CD4-positive, CD25-positive, alpha-beta regulatory T cell (primary cell): ENCODE data around the gene FAM200B. TPM values are rescaled to one million over a fixed set of nuclear protein-coding genes. Genes with fewer than 3 reads are reported as not detected.

Experiments used
- ATAC-seq, 2 donors: fragments of 150-1000 bp; cut with Tn5 transposase; one replicate each; pipeline ENCODE4 v1.10.0; 2021; ENCODE audit warnings: low read depth in 2 of 2, moderate number of reproducible peaks in 2 of 2, moderate library complexity in 1 of 2
- DNase-seq, 3 donors: peaks; one replicate each; pipeline versions ENCODE4 v3.0.0 to v3.0.0-alpha.2; 2012 to 2022; ENCODE audit warnings: mixed read lengths in 1 of 3
- H3K27ac ChIP-seq: one replicate; pipeline ENCODE4 v1.7.0; 2013; ENCODE audit warnings: mild to moderate bottlenecking, low read length; ENCODE audit not compliant: insufficient read depth, poor library complexity, severe bottlenecking
- H3K27me3 ChIP-seq: one replicate; pipeline ENCODE4 v1.7.0; 2013; ENCODE audit warnings: low read length; ENCODE audit not compliant: control insufficient read depth, insufficient read depth
- H3K36me3 ChIP-seq: one replicate; pipeline ENCODE4 v1.7.0; 2013; ENCODE audit warnings: mild to moderate bottlenecking, low read length, moderate library complexity; ENCODE audit not compliant: control insufficient read depth, insufficient read depth
- H3K4me1 ChIP-seq: 2 replicates; pipeline ENCODE4 v1.7.0; 2013; ENCODE audit warnings: mild to moderate bottlenecking, low read length; ENCODE audit not compliant: insufficient read depth, control insufficient read depth, poor library complexity, severe bottlenecking
- H3K4me3 ChIP-seq: one replicate; pipeline ENCODE4 v1.7.0; 2013; ENCODE audit warnings: low read depth, mild to moderate bottlenecking, low read length, moderate library complexity
- H3K9me3 ChIP-seq, 2 experiments: 1 replicate in 1 of 2; 2 replicates in 1 of 2; pipeline ENCODE4 v1.7.0; 2013; ENCODE audit warnings: low read length in 2 of 2, mild to moderate bottlenecking in 1 of 2, moderate library complexity in 1 of 2; ENCODE audit not compliant: control insufficient read depth in 2 of 2
- H3K27ac Mint-ChIP-seq, 3 donors: one replicate each; pipeline ENCODE4 v1.8.0; 2020 to 2022; ENCODE audit warnings: mild to moderate bottlenecking in 3 of 3, mixed read lengths in 3 of 3, moderate library complexity in 2 of 3
- H3K27me3 Mint-ChIP-seq: one replicate; pipeline ENCODE4 v1.8.0; 2022; ENCODE audit warnings: mild to moderate bottlenecking, mixed read lengths
- H3K36me3 Mint-ChIP-seq: one replicate; pipeline ENCODE4 v1.8.0; 2020; ENCODE audit warnings: mixed read lengths
- H3K4me1 Mint-ChIP-seq, 4 donors: one replicate each; pipeline ENCODE4 v1.8.0; 2020 to 2022; ENCODE audit warnings: mixed read lengths in 4 of 4, mild to moderate bottlenecking in 1 of 4
- H3K4me3 Mint-ChIP-seq, 4 donors: one replicate each; pipeline ENCODE4 v1.8.0; 2020 to 2022; ENCODE audit warnings: mild to moderate bottlenecking in 4 of 4, mixed read lengths in 4 of 4, moderate library complexity in 3 of 4
- H3K9me3 Mint-ChIP-seq, 7 donors: one replicate each; pipeline ENCODE4 v1.8.0; 2020 to 2022; ENCODE audit warnings: mixed read lengths in 7 of 7, mild to moderate bottlenecking in 3 of 7, moderate library complexity in 2 of 7
- polyA plus RNA-seq, 4 donors: library from polyadenylated mRNA; unstranded; fragments of 300-500 nt; fragmentation: Illumina TruSeq; gene quantifications; one replicate each; pipeline ENCODE4 v1.2.3, GENCODE V29; 2021
- total RNA-seq: library from RNA; stranded (reverse); gene quantifications from one replicate; pipeline ENCODE4 v1.2.3, GENCODE V29; 2022

The FAM200B gene
- total and polyA plus RNA-seq, 5 donors from 2014 or later = 21.0 to 120 (median 97.4) TPM

DNA sequence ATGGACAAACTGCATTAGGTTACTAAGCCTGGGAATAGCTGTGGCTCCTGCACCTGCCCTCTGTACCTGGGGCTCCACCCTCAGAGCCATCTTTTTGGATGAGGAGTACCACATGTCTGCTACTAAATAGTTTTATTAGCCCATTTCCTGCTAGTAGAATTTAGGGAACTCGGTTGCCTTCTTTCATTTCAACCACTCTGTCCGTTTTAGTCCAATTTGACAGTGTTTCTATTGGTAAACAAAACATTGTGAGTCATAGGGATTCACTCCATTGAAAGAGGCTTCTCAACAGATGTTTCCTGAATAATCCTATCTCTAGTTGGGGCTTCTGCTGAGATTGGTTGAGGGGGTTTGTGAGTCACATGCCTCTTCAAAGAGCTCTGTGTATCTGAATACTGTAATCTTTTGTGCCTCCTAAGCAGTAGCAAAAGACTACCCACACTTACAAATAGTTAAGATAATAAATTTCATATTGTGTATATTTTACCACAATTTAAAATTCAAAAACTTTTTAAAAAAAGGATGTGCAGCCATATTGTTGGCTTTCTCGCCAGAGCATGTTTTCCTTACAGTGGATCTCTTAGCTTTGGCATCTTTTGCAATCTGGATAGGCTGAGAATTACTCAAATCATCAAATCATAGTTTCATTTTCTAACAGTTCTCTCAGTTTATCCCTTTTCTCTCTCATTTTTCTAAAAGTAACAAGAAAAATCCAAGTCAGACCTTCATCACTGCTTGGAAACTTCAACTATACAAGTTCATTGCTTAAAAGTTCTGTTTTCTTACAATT lies 9.9 kb downstream of the FAM200B start:
- H3K4me1 Mint-ChIP-seq = peaks cover 0 to 11% (median 8%) of the 10 kb centered on the region in 4 donors
- no peaks in the 10 kb centered on the region for H3K27me3 ChIP-seq
- H3K9me3 Mint-ChIP-seq = peaks cover 0 to 2% (median 0%) of the 10 kb centered on the region in 7 donors
- peaks cover 18% of the 10 kb centered on the region for H3K36me3 ChIP-seq
- H3K27ac ChIP-seq = no peak overlapping the region
- H3K36me3 Mint-ChIP-seq = peaks cover 19% of the 10 kb centered on the region
- H3K27ac Mint-ChIP-seq = no peak overlapping the region
- H3K9me3 ChIP-seq = no peaks in the 10 kb centered on the region
- no peaks in the 10 kb centered on the region for H3K27me3 Mint-ChIP-seq
- DNase-seq = no peak
- ATAC-seq = no peak
- no peak overlapping the region for H3K4me3 ChIP-seq
- H3K4me3 Mint-ChIP-seq = no peak overlapping the region
- no peaks in the 10 kb centered on the region for H3K4me1 ChIP-seq

DNA sequence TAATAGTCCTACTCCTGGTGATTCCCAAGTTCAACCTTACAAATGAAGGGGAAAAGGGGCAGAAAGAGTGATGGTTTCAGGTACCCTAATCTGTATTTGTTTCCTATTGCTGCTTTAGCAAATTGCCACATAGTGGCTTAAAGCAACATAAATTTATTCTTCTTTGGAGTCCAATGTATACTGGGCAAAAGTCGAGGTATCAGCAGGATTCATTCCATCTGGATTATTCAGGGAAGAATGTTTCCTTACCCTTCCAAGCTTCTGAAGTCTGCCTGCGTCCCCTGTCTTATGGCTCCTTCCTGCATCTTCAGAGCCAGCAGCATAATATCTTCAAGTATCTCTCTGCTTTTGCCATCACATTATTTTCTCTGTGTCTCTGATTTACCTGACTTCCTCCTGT lies 11.0 kb downstream of the FAM200B start:
- ATAC-seq (no peak), DNase-seq (no peak)
- no peak overlapping the region for H3K4me3 ChIP-seq
- Mint-ChIP-seq H3K27me3 (no peaks in the 10 kb centered on the region), H3K27ac (peak overlapping the region in 1 of 3 donors; percentile 22), H3K9me3 (peaks cover 0 to 2% (median 0%) of the 10 kb centered on the region in 7 donors), H3K36me3 (peaks cover 9% of the 10 kb centered on the region), H3K4me3 (no peak overlapping the region), H3K4me1 (peaks cover 0 to 5% (median 2%) of the 10 kb centered on the region in 4 donors)
- H3K36me3 ChIP-seq = peaks cover 8% of the 10 kb centered on the region
- H3K9me3 ChIP-seq = no peaks in the 10 kb centered on the region
- H3K27me3 ChIP-seq = no peaks in the 10 kb centered on the region
- no peaks in the 10 kb centered on the region for H3K4me1 ChIP-seq
- no peak overlapping the region for H3K27ac ChIP-seq

DNA sequence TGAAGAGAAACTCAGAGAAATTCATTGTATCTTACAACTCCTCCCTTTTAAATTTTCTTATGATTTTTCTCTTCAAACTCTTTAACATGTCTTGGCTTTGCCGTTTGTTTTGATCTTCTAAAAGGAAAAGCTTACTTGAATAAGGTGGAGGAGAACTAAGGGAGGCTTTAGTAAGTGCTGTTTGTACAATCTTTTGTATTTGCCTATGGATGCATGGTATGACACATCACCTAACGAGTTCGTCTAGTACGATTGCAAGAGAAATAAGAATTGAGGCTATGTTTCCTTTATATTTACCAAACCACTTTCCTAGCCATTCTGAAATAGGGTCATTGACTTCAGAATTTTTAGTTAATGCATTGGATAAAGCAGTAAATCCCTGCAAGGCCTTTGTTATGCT lies 12.8 kb downstream of the FAM200B start:
- H3K9me3 Mint-ChIP-seq = peaks cover 0 to 2% (median 0%) of the 10 kb centered on the region in 7 donors
- no peaks in the 10 kb centered on the region for H3K9me3 ChIP-seq
- DNase-seq (no peak), ATAC-seq (no peak)
- no peaks in the 10 kb centered on the region for H3K4me1 ChIP-seq
- H3K27ac ChIP-seq = no peak overlapping the region
- no peak overlapping the region for H3K27ac Mint-ChIP-seq
- H3K4me3 ChIP-seq = no peak overlapping the region
- H3K4me3 Mint-ChIP-seq = no peak overlapping the region
- H3K27me3 ChIP-seq = no peaks in the 10 kb centered on the region
- H3K36me3 ChIP-seq = no peaks in the 10 kb centered on the region
- H3K36me3 Mint-ChIP-seq = no peaks in the 10 kb centered on the region
- H3K27me3 Mint-ChIP-seq = peaks cover 6% of the 10 kb centered on the region
- H3K4me1 Mint-ChIP-seq = no peaks in the 10 kb centered on the region

DNA sequence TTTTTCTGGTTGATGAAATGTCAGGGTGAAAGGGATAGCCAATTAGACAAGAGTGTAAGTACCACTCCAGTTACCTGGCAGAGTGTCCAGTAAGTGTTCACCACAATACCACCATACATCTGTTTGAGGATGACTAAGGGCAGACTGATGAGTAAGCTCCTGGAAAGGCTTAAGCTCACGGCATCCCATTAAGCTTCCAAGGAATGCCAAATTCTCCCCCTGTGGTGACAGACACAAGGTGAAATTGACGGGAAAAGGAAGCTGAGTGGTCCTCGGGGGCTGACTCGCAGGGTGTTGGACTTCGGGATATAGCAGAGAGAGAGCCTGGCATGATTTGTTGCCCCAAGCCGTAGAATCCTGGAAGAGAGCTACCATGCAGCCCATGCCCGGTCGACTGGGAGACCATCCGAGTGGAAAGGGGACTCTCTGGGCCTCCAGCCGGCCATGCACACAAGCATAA lies 13.6 kb downstream of the FAM200B start:
- H3K27ac ChIP-seq = no peak overlapping the region
- H3K4me3 Mint-ChIP-seq = no peak overlapping the region
- H3K9me3 Mint-ChIP-seq = peaks cover 0 to 2% (median 0%) of the 10 kb centered on the region in 7 donors
- H3K36me3 ChIP-seq = no peaks in the 10 kb centered on the region
- H3K9me3 ChIP-seq = no peaks in the 10 kb centered on the region
- H3K4me3 ChIP-seq = no peak overlapping the region
- H3K27ac Mint-ChIP-seq = no peak overlapping the region
- no peaks in the 10 kb centered on the region for H3K36me3 Mint-ChIP-seq
- peaks cover 14% of the 10 kb centered on the region for H3K27me3 Mint-ChIP-seq
- H3K27me3 ChIP-seq = no peaks in the 10 kb centered on the region
- no peaks in the 10 kb centered on the region for H3K4me1 ChIP-seq
- no peak for DNase-seq
- no peak for ATAC-seq
- H3K4me1 Mint-ChIP-seq = no peaks in the 10 kb centered on the region

DNA sequence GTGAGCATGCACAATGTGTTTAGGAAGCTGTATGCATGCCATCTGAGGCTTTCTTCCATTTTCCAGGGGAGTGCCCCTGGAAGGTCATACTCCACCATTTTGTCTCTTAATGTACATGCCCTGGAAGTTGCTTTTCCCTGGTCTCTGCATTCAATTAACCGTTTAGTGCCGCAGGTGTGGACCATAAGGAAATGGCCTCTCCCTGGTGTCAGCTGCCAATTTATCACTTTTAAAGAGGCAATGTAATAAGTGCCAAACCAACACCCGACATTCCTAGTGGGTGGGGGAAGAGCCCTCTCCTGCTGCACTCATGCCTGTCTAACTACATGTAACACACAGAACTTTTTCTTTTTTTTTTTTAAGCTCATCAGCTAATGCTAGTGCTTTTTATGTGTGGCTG lies 14.1 kb downstream of the FAM200B start:
- Histone ChIP-seq H3K4me1 (no peaks in the 10 kb centered on the region), H3K36me3 (no peaks in the 10 kb centered on the region), H3K27ac (no peak overlapping the region), H3K4me3 (no peak overlapping the region), H3K9me3 (no peaks in the 10 kb centered on the region), H3K27me3 (no peaks in the 10 kb centered on the region)
- DNase-seq (no peak), ATAC-seq (no peak)
- H3K4me3 Mint-ChIP-seq = no peak overlapping the region
- H3K27me3 Mint-ChIP-seq = peaks cover 18% of the 10 kb centered on the region
- H3K36me3 Mint-ChIP-seq = no peaks in the 10 kb centered on the region
- H3K27ac Mint-ChIP-seq = no peak overlapping the region
- H3K9me3 Mint-ChIP-seq = peaks cover 0 to 2% (median 0%) of the 10 kb centered on the region in 7 donors
- no peaks in the 10 kb centered on the region for H3K4me1 Mint-ChIP-seq

DNA sequence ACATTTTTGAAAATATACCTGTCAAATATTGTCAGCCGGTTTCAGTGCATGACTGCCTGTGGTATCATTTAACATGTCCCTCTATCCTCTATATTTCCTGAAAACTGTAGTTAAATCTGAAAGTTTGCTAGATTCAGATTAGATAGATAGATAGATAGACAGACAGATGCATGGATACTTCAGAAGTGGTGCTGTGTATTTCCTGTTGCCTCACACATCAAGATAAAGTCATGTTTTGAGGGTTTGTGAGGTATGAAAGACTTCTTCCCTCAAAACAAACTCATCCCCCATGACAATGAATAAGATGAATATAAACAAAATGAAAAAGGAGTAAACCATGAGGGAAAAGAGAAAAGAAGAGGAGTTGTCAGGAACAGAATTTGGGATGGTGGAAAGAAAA lies 15.2 kb downstream of the FAM200B start:
- Mint-ChIP-seq H3K27ac (no peak overlapping the region), H3K9me3 (peaks cover 0 to 2% (median 0%) of the 10 kb centered on the region in 7 donors), H3K27me3 (peaks cover 25% of the 10 kb centered on the region), H3K4me1 (no peaks in the 10 kb centered on the region), H3K36me3 (no peaks in the 10 kb centered on the region), H3K4me3 (no peak overlapping the region)
- DNase-seq (no peak), ATAC-seq (no peak)
- Histone ChIP-seq H3K36me3 (no peaks in the 10 kb centered on the region), H3K27ac (no peak overlapping the region), H3K4me1 (no peaks in the 10 kb centered on the region), H3K4me3 (no peak overlapping the region), H3K27me3 (no peaks in the 10 kb centered on the region), H3K9me3 (no peaks in the 10 kb centered on the region)

DNA sequence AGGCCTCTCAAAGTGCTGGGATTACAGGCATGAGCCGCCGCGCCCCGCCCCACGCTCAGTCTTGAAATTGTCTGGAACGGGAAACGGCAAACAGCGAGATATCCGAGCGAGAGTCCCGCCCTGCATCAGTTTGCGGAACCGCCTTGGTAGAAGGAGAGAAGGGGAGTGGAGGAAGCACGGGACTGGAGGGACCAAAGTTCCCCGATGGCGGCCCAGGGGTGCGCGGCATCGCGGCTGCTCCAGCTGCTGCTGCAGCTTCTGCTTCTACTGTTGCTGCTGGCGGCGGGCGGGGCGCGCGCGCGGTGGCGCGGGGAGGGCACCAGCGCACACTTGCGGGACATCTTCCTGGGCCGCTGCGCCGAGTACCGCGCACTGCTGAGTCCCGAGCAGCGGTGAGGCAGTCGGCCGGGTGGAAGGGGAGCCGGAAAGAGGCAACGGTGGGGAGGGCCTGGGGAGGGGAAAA lies 21.3 kb downstream of the FAM200B start, which contains the start of gene BST1:
BST1 (plus strand) TSS at position 125 of the 463 bp plus-strand sequence; CDS start at position 205, 80 bp downstream.
- Histone ChIP-seq H3K27me3 (peaks cover 2% of the 10 kb centered on the region), H3K9me3 (no peaks in the 10 kb centered on the region), H3K4me3 (no peak within 1 kb of the TSS), H3K4me1 (peaks cover 9% of the 10 kb centered on the region), H3K36me3 (no peaks in the 10 kb centered on the region), H3K27ac (no peak within 1 kb of the TSS)
- Mint-ChIP-seq H3K9me3 (peaks cover 0 to 2% (median 0%) of the 10 kb centered on the region in 7 donors), H3K4me3 (peak within 1 kb of the TSS; percentile 79 to 90 (median 86)), H3K27me3 (peaks cover 34% of the 10 kb centered on the region), H3K4me1 (peaks cover 0 to 16% (median 9%) of the 10 kb centered on the region in 4 donors), H3K27ac (peak within 1 kb of the TSS in 2 of 3 donors; percentile 75 to 83), H3K36me3 (no peaks in the 10 kb centered on the region)
- peak; percentile 62 to 69 for ATAC-seq
- DNase-seq = peak; percentile 19 to 46 (median 44)
